Measurements from ENCODE around the gene SARS1. TPM values are rescaled to one million over a fixed set of nuclear protein-coding genes. Genes with fewer than 3 reads are reported as not detected.

The SARS1 gene
- total RNA-seq, 1 donor from 2014 or later: 153 TPM

DNA sequence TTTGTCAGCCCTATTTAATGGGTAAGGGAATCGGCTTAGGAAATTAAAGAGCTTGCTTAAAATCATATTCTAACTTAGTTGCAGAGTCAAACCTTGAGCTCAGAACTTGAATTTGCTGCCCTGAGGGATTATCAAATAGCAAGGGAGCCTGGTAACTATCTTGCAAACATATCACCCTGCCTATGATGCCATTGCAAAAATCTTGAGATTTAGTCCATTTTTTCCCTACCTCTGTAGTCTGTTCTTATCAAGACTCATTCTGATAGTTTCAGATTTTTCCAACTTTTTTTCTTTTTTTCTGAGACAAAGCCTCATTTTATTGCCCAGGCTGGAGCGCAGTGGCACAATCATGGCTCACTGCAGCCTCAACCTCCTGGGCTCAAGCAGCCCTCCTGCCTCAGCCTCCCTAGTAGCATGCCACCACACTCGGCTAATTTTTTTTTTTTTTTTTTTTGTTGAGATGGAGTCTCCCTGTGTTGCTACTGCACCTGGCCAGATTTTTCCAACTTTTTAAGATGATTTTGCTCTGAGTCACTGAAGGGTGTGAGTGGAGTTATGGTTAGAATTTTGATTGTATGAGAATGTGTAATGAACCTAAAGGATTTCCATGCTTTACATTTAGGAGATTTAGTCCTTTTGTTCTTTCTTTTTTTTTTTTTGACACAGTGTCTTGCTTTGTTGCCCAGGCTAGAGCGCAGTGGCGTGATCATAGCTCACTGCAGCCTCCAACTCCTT is 12.2 kb downstream of the SARS1 start:
- TF ChIP-seq, protein P1, sequence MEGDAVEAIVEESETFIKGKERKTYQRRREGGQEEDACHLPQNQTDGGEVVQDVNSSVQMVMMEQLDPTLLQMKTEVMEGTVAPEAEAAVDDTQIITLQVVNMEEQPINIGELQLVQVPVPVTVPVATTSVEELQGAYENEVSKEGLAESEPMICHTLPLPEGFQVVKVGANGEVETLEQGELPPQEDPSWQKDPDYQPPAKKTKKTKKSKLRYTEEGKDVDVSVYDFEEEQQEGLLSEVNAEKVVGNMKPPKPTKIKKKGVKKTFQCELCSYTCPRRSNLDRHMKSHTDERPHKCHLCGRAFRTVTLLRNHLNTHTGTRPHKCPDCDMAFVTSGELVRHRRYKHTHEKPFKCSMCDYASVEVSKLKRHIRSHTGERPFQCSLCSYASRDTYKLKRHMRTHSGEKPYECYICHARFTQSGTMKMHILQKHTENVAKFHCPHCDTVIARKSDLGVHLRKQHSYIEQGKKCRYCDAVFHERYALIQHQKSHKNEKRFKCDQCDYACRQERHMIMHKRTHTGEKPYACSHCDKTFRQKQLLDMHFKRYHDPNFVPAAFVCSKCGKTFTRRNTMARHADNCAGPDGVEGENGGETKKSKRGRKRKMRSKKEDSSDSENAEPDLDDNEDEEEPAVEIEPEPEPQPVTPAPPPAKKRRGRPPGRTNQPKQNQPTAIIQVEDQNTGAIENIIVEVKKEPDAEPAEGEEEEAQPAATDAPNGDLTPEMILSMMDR (conservative IDR thresholded peaks at IDR 0.05; ENCODE audit: low read depth, low read length): no peak
- no peak overlapping the region for H3K4me3 ChIP-seq (ENCODE audit: low read depth, low read length)
- no peak for DNase-seq (ENCODE audit: low read depth)

DNA sequence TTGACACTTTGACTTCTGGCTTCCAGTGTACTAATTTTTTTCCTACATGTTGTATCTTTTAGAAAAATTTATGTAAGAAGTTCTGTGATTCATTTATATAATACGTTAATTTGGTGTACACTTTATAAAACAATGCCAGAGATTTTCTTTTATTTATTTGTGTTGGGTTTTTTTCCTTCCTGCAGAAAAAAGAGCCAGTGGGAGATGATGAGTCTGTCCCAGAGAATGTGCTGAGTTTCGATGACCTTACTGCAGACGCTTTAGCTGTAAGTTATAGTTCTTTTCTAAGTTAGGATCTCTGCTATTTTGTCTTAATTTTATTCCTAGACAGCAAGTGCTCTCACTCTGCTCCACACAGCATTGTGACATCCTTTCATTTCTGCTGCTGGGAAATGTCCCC is 14.4 kb downstream of the SARS1 start:
- DNase-seq (ENCODE audit: low read depth): no peak
- TF ChIP-seq, protein P1 (conservative IDR thresholded peaks at IDR 0.05; ENCODE audit: low read depth, low read length): no peak
- H3K4me3 ChIP-seq (ENCODE audit: low read depth, low read length): no peak overlapping the region

DNA sequence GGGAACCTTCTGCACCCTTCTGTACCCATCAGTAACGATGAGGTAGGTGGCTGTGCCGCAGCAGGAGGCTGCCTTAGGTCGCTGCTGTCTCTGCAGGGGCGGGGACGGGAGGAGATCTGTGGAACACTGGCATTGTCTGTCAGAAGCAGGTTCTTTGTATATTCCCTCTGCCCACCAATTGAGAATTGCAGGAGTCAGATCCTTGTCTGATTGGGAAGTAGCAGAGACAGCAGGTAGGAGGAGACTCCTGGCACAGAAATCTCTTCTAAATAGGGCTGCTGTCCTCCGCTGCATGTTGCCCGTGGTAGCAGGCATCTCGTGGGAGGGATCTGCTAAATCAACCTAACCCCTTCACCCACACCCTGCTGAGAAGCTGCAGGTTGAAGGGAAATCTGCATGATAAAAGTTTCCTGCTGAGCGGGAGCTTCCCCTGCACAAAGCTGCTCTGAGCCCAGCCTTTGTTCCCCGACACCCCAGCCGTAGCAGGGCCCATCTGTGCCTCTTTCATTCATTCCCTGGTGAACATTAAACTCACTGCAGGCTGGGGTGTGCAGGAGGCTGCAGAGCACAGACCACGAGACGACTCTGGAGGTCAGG is 15.9 kb downstream of the SARS1 start:
- DNase-seq (ENCODE audit: low read depth): no peak
- TF ChIP-seq, protein P1 (conservative IDR thresholded peaks at IDR 0.05; ENCODE audit: low read depth, low read length): no peak

DNA sequence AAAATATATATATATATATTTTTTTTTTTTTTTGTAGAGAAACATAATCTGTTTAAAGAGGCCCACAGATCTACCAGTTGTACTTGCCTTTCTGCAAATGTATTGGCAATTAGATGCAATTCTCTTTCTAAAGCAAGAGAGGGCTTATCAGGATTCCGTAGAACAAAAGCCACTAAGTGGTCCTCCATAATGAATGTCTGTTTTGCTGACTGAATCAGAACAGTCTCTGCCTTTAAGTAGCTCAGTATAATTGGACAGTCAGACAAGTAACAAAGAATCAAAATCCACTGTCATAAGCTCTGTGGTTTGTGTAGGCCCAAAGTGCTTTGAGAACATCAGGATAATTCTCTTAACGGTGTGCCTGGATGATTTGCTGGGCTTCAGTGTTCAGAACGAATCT is 17.3 kb downstream of the SARS1 start:
- no peak for DNase-seq (ENCODE audit: low read depth)
- H3K4me3 ChIP-seq (ENCODE audit: low read depth, low read length): no peak overlapping the region
- TF ChIP-seq, protein P1 (conservative IDR thresholded peaks at IDR 0.05; ENCODE audit: low read depth, low read length): no peak

More for the DNA sequence above, 15.9 kb downstream of the SARS1 start:
- H3K4me3 ChIP-seq (ENCODE audit: low read depth, low read length): no peak overlapping the region

DNA sequence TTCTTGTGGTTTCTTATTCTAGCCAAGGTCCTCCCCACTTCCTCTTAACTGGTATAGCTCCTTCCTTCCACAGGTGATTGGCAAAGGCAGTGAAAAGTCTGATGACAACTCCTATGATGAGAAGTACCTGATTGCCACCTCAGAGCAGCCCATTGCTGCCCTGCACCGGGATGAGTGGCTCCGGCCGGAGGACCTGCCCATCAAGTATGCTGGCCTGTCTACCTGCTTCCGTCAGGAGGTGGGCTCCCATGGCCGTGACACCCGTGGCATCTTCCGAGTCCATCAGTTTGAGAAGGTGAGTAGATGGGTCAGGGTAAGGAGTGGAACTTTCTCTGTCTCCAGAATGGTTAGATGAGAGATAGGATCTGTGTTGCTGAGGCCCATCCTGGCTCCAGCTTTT is 21.4 kb downstream of the SARS1 start:
- H3K4me3 ChIP-seq (ENCODE audit: low read depth, low read length): no peak overlapping the region
- TF ChIP-seq, protein P1 (conservative IDR thresholded peaks at IDR 0.05; ENCODE audit: low read depth, low read length): no peak

DNA sequence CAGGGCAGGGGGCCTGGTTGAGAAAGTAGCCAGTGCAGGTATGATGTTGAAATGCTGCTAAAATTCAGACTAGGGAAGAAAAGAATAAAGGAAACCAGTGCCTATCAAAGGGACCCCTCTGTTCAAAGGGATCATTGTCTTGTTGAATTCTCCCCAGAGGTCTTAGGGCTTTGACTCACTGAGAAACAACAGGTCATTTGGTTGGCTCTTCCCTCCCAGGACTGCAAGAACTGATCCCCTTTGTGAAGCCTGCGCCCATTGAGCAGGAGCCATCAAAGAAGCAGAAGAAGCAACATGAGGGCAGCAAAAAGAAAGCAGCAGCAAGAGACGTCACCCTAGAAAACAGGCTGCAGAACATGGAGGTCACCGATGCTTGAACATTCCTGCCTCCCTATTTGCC is 23.8 kb downstream of the SARS1 start:
- no peak overlapping the region for H3K4me3 ChIP-seq (ENCODE audit: low read depth, low read length)
- TF ChIP-seq, protein P1 (conservative IDR thresholded peaks at IDR 0.05; ENCODE audit: low read depth, low read length): no peak
- no peak for DNase-seq (ENCODE audit: low read depth)

More for the DNA sequence above, 21.4 kb downstream of the SARS1 start:
- no peak for DNase-seq (ENCODE audit: low read depth)

DNA sequence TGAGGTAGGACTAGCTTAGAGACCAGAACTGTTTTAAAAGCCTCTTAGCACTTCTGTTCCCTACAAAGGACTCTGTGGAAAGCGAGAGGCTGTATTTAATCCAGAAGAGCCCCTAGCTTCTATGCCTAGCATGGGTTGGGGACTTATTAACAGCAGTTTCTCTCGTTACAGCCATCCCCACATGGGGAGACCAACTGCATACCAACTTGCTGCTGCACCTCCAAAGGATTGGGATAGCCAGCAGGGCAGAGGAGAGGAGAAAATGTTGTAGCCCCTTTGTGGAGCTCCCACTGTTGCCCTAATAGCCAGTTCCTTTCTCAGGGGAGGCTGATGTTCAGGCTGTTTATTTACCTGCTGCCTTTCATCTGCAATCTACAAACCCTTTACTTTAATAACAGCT is 24.7 kb downstream of the SARS1 start:
- DNase-seq (ENCODE audit: low read depth): no peak
- TF ChIP-seq, protein P1 (conservative IDR thresholded peaks at IDR 0.05; ENCODE audit: low read depth, low read length): no peak
- H3K4me3 ChIP-seq (ENCODE audit: low read depth, low read length): no peak overlapping the region
